ENCODE results near the gene MAG.

Gene MAG

DNA sequence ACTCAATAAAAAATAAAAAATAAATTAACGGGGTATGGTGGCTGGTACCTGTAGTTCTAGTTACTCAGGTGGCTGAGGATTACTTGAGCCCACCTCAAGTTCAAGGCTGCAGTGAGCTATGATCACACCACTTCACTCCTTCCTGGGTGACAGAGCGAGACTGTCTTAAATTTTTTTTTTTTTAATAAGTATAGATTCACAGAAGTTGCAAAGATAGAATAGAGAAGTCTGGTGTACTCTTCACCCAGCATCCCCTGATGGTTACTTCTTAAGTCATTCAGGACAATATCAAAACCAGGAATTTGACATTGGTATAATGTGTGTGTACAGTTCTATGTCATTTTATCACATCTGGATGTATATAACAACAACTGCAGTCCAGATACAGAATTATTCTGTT is 29.3 kb downstream of the MAG start:
- no peak for DNase-seq

DNA sequence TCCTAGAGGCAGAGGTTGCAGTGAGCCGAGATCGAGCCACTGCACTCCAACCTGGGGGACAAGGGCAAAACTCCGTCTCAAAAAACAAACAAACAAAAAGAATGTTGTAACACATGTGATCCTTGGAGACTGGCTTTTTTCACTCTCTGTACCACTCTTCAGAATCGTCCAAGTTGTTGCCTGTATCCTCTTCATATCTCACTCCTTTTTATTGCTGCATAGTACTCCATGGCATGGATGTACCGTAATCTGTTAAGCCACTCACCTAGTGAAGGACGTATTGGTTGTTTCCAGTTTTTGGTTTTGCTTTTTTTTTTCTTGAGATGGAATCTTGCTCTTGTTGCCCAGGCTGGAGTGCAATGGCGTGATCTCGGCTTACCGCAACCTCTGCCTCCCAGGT is 30.1 kb downstream of the MAG start:
- no peak for DNase-seq

DNA sequence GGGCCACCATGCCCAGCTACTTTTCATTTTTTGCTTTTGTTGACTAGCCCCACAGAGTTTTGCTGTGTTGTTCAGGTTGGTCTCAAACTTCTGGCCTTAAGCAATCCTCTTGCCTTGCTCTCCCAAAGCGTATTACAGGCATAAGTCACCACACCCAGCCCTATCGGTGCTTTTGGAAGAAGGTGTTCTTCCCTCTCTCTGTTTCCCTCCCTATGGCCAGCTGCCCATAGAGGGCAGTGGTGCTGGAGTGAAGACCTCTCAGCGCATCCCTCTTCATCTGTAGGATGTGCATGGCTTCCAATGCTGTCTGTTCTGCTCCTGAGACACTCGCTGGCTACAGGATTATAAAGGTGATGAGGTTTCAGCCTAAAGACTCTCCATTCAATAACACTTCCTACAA is 35.7 kb downstream of the MAG start:
- no peak for DNase-seq

DNA sequence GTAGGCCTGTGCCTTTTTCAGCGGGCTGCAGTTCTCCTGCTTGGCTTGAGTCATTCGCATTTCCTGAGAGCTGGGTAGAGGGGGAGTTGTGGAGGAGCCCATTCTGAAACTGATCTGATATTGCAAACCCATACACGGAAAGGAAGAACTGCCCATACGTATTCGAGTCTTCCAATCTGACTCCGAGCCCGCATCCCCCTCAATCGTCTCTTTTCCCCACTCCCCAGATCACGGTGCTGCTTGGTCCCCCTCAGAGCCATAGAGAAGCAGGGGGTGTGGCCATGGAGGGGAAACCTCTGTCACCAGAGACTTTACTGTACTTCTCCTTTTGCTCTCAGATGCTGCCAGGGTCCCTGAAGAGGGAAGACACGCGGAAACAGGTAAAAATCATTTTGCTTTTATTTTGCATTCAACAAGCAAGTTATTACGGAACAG is 36.9 kb downstream of the MAG start, which contains the start of gene CD22:
CD22 (plus strand) TSS at position 337 of the 435 bp plus-strand sequence. CDS start 2,854 bp downstream, outside the sequence.
- no peak for DNase-seq

DNA sequence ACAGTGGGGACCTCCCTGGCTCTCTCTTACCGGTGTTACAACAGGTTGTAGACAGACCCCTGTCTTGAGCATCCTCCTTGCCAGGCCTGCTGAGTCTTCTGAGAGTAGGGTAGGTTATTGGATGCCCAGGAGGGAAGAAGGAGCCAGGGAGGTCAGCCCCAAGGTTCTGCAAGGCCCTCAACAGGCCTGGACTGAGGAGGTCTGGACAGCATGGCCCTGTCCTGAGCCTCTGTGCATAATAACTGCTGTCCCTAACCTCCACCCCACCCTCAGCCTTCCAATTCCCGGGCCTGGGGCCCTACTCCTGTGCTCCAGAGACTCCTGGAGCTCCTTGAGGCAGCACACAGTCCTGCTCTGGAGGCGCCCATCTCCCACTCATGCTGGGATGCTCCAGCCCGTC is 37.4 kb downstream of the MAG start:
- no peak for DNase-seq

DNA sequence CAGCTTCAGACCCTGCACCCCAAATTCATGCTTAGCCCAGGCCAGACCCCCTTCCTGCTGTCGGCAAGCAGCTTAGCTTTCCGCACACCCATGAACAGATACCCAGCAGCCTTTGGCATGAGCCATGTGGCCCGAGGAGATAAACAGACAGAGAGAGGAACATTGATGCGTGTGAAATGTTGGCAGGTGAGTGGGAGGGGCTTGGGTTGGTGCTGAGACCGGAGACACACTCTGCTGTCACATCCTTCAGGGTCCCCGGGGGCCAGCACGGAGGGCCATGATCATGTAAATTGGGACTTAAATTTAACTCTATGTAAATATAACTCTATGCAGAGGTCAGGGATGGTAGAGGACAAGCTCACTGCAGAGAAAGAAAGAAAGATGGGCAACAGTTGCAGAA is 38.5 kb downstream of the MAG start:
- no peak for DNase-seq

DNA sequence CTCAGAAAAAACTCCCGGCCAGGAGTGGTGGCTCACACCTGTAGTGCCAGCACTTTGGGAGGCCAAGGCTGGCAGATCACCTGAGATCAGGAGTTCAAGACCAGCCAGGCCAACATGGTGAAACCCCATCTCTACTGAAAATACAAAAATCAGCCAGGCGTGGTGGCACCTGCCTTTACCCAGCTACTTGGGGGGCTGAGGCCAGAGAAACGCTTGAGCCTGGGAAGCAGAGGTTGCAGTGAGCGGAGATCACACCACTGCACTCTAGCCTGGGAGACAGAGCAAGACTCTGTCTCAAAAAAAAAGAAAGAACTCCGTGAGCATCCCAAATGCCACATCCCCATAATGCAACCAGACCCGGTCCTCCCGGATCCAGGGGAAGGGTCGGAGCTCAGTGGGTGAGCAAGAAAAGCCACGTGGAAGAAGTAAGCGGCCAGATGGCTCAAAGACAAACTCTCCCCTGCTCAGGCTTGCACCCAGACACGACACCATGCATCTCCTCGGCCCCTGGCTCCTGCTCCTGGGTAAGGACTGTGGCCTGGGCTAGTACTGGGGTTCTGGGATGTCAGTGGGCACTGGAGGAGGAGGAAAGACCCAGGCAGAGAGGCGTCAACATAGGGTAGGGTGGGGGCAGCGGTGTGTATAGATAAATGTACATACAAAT is 39.7 kb downstream of the MAG start:
- no peak for DNase-seq

DNA sequence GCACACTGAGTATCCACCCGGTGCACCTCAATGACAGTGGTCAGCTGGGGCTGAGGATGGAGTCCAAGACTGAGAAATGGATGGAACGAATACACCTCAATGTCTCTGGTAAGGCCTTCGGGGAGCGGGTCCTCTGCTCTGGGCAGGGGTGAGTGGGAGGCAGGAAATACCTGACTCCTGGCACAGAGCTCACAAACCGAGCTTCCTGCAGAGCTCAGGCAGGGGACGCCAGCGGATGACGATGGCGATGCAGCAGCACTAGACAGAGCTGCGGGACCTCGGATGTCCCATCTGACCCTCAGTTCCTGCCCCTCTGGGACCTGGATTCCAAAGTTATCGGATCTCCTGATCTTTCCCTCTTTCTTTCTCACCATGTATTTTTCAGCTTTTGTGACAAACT is 40.9 kb downstream of the MAG start:
- peak; percentile 33 for DNase-seq

DNA sequence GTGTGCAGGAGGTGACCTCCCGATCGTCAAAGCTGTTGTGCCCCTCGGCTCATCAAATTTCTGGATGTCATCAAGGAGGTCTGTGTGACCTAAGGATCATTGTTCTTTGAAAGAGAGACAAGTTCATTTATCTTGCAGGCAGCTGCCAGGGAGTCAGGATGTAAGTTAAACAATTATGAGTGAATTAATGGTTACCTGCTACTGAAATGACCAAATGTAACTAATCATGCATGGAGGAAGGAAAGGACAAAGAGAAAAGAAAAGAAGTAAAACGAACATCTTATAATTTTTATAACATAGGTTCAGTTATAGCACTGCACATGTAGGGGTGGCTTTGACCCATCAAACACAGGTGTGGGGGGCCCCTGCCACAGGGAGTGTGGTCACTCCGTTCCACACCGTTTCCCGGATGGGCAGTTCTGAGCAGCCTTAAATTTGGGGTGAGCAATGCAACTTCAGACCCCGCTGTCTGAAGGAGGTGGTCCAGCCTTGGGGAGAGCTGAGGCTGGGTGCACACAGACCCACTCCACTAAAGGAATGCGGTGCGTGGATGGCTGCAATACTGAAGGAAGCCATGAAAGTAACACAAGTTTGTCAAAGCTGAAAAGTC is 42.3 kb downstream of the MAG start:
- no peak for DNase-seq

DNA sequence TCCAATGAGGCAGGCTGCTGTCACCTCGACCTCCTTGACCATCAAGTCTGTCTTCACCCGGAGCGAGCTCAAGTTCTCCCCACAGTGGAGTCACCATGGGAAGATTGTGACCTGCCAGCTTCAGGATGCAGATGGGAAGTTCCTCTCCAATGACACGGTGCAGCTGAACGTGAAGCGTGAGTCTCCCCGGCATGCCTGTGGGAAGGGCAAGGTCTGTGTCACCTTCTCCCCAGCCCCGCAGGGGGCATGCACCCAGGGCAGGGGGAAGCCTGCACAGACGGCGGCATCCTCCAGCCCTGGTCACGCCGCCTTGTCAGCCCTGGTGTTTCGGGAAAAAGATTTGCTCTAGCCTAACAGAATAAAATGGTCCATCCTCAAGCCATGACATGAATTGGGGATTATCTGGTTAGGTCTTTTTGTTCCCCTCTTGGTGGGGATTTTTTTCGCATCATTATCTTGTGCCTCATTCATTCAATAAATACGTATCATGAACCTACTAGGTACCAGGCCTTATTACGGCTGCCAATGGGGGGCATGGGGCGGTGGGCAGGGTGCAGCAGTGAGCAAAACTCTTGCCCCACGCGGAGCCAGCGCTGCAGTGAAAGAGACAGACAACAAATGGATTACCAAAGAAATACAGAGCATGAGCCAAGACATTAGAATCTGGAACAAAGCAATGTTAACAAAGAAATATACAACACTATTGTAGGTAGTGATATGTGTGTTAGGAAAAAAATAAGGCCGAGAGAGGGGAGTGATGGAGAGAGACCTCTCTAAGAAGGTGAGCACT is 44.4 kb downstream of the MAG start:
- DNase-seq, result no peak

DNA sequence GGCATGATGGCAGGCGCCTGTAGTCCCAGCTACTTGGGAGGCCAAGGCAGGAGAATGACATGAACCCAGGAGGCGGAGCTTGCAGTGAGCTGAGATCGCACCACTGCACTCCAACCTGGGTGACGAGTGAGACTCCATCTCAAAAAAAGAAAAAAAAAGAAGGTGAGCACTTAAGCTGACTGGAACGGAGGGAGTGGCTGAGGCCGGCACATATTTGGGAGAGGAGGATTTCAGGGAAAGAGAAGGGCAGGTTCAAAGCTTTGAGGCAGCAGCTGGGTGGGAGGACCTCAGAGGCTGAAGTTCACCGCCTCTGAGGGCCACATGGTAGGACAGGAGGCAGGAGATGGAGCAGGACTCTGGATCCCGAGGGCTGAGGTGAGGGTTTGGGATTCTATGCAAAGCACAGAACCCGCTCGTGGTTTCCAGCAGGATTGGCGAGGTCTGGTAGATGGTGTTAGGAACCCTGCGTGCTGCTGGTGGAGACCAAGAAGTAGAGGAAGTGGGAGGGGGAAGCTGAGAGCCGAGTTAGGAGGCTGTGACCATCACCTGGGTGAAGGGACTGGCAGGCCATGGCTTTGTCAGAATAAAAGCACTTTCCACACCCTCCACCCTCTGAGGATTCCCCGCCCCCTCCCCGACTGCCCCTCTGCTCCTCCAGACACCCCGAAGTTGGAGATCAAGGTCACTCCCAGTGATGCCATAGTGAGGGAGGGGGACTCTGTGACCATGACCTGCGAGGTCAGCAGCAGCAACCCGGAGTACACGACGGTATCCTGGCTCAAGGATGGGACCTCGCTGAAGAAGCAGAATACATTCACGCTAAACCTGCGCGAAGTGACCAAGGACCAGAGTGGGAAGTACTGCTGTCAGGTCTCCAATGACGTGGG is 45.4 kb downstream of the MAG start:
- DNase-seq, result no peak

DNA sequence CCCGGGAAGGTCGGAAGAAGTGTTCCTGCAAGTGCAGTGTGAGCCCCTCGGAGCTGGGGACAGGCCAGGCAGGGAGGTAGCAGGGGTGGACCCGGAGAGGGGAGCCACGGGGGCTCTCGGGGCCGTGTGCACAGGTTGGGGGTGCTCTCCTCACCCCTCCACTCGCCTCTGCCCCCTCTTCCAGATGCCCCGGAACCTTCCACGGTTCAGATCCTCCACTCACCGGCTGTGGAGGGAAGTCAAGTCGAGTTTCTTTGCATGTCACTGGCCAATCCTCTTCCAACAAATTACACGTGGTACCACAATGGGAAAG is 46.0 kb downstream of the MAG start:
- no peak for DNase-seq

DNA sequence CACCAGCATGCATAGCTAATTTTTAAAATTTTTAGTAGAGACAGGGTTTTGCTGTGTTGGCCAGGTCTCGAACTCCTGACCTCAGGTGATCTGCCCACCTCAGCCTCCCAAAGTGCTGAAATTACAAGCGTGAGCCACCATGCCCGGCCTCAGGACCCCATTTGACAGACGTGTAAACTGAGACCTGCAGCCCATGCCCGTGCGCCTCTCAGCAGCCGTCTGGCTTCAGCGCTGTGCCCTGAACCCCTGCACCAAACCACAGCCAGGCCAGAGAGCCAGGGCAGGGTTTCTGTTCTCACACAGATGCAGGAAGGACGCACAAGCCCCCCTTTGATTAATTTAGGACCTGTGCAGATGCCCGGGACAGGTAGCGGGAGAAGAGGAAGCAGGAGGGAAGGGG is 48.5 kb downstream of the MAG start:
- no peak for DNase-seq

DNA sequence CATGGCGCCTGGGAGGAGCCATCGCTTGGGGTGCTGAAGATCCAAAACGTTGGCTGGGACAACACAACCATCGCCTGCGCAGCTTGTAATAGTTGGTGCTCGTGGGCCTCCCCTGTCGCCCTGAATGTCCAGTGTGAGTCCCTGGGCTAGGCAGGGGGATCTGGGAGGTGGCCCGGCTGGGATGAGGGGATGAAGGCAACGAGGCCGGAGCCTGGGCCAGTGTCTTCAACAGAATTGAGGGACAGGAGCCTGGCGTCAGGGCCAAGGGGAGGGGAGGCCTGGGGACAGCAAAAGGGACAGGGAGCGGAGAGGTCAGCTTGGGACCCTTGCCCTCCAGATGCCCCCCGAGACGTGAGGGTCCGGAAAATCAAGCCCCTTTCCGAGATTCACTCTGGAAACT is 49.0 kb downstream of the MAG start:
- DNase-seq, result no peak

DNA sequence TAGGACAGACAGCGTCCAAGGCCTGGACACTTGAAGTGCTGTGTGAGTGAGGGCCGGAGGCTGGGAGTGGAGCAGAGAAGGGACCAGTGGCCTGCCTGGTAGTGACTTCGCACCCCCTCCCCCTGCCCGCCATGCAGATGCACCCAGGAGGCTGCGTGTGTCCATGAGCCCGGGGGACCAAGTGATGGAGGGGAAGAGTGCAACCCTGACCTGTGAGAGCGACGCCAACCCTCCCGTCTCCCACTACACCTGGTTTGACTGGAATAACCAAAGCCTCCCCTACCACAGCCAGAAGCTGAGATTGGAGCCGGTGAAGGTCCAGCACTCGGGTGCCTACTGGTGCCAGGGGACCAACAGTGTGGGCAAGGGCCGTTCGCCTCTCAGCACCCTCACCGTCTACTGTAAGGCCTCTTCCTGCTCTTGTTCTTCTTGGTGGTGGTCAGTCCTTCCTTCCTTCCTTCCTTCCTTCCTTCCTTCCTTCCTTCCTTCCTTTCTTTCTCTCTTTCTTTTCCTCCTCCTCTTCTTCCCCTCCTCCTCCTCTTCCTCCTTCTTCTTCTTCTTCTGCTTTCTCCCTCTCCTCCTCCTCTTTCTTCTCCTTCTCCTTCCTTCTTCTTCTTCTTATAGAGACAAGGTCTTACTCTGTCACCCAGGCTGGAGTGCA is 49.7 kb downstream of the MAG start:
- no peak for DNase-seq

DNA sequence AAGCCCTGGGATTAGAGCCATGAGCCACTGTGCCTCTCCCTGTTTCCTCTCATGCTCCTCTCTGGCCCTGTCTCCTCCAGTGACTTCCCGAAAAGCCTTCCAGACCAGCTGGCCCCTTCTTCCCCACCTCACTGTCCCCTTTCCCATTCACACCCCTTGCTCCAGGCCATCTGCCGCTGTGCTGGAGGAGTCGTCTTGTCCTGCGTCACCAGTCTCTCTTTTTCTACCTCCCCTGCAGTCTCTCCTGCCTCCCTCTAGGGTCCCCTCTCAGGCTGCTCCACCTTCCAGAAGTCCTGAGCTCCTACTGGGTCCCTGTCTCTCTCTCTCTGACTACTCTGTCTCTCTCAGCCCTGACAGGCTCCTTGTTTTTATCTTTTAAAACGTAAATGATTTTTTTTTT is 50.5 kb downstream of the MAG start:
- DNase-seq, result no peak

DNA sequence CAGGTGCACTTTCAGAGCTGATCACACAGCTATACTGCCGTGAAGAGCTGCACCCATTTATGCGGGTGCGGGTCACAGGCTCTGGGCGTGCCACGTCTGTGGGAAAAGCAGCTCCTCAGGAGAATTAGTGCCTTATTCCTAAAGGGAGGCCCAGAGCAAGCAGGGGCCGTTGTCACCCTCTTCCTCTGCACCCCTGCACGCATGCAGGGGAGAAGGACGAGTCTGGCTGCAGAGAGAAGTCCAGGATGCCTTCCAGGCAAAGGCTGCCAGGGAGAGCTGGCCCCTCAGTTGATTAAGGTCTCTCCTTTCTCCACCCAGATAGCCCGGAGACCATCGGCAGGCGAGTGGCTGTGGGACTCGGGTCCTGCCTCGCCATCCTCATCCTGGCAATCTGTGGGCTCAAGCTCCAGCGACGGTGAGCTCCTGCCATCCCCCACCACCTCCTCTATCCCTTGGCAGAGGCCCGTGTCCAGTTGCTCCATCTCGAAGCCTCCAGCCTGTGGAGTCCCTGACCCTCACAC is 52.6 kb downstream of the MAG start:
- DNase-seq, result no peak

DNA sequence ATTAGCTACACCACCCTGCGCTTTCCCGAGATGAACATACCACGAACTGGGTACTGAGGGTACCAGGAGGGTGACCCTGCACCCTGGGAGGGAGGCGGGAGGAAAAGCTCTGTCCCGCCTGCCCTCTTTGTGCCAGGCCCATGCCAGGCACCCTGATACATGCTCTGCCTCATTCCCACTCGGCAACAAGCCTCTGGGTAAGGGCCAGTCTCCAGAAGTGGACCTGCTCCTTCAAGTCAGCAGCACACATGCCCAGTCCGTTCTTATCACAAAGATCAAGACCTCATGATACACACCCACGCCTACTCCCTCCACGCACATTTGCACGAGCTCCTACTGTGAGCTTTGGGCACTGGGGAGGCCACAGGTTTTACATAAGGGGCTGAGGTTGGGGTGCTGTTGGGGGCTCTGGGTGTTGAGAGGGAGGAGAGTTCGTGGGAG is 53.7 kb downstream of the MAG start:
- no peak for DNase-seq

DNA sequence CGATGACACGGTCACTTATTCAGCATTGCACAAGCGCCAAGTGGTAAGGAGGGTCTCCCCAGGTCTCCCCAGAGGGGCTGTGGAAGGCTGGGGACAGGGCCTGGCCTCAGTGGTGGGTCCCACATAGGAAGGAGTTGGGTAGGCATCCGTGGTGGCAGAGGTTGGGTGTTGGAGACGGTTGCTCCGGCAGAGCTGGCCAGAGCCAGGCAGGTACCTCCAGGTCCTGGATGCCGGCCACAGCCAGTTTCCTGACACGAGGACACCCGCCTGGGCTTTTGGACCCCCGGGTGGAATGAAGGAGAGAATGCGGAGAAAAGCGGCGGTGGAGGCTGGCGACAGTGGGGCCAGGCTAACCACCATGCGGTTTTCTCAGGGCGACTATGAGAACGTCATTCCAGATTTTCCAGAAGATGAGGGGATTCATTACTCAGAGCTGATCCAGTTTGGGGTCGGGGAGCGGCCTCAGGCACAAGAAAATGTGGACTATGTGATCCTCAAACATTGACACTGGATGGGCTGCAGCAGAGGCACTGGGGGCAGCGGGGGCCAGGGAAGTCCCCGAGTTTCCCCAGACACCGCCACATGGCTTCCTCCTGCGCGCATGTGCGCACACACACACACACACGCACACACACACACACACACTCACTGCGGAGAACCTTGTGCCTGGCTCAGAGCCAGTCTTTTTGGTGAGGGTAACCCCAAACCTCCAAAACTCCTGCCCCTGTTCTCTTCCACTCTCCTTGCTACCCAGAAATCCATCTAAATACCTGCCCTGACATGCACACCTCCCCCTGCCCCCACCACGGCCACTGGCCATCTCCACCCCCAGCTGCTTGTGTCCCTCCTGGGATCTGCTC is 54.5 kb downstream of the MAG start:
- peak; percentile 70 for DNase-seq

DNA sequence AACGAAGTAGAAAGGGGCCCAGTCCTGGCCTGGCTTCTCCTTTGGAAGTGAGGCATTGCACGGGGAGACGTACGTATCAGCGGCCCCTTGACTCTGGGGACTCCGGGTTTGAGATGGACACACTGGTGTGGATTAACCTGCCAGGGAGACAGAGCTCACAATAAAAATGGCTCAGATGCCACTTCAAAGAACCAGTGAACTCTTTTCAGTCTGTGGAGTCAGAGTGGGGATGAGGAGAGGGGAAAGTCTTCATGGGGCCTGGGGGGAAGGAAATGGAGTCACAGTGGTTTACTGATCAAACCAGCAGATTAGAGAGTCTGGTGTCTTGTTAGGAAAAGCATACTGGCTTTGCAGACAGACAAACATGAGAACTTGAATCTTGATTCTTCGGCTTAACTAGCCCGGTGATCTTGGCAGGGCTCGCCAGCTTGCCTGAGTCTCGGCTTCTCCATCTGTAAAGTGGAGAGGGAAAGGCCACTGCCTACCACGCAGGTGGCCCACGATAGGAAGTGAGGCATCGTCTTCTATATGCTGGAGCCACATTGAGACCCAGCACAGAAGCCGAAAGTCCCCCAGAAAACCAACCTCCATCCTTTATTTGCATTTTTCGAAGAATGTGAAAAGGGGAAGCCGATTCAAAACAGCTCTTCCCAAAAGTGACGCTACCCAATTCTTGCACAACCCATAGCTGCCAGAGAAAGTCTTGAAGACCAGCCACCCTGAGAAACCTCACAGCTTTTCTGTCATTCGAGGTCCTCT is 55.4 kb downstream of the MAG start, which contains the start of gene FFAR1:
FFAR1 (plus strand) TSS at position 732 of the 759 bp plus-strand sequence. CDS start 3,650 bp downstream, outside the sequence.
- peak; percentile 72 for DNase-seq

DNA sequence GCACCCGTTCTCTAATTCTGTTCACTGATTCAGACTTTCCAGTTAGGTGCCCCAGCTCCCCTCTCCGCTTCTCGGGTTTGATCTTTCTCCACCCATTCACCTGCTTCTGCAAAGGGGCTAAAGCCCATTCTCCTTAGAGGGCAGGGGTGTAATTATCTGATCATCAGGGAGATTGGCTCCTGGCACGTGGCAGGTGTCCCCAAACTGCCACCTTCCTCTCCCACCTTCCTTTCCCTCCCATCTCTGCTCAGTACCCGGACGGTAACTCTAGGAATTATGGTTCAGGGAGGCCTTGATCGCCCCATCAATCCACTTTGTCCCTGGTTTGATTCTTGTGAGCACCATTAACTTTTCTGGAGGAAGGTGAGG is 56.0 kb downstream of the MAG start:
- no peak for DNase-seq
